Epidermal melanocyte (primary cell): Measurements from ENCODE around the gene PDZD2.
A peak's percentile ranks its signal among the peaks of the same experiment; 100 is the strongest.

Experiments
- DNase-seq: peaks from one replicate; pipeline ENCODE4 v3.0.0; 2011; ENCODE audit warnings: low spot score; ENCODE audit not compliant: insufficient read length

PDZD2 gene

DNA sequence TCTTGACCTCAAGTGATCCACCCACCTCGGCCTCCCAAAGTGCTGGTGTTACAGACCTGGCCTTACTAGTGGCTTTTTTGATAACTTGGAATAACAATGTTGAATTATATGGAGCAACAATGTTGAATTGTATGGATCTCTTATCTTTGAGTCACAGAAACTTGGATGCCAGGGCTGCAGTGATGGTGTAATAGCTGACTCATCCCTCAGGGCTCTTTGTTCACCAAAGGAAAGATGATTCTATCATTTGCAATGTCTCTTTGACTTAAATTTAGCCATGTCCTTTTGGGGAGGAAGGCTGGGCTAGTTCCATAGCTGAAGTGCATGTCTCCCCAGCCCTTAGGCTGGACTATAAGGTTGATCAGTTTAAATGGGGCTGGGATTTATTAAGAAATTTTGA, 172.3 kb downstream of the PDZD2 start:
- DNase-seq: no peak

DNA sequence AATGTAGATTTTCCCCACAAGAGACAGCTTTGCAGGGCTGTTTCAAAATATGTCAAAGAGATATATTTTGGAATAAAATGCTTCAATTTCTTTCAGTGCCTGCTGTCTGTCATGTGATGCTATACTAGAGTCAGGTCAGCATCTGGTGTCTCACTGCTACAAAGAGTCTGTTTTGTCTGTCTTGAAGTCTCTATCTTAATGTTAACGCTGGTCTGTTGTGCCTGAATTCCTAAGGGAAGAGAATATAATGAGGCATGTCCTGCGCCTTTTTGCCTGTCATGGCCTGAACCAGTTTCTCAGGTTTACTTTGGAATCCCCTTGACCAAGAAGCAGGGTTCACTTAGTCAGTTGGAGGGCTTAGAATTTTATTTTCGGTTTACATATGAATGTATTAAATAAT, 176.4 kb downstream of the PDZD2 start:
- DNase-seq: no peak

DNA sequence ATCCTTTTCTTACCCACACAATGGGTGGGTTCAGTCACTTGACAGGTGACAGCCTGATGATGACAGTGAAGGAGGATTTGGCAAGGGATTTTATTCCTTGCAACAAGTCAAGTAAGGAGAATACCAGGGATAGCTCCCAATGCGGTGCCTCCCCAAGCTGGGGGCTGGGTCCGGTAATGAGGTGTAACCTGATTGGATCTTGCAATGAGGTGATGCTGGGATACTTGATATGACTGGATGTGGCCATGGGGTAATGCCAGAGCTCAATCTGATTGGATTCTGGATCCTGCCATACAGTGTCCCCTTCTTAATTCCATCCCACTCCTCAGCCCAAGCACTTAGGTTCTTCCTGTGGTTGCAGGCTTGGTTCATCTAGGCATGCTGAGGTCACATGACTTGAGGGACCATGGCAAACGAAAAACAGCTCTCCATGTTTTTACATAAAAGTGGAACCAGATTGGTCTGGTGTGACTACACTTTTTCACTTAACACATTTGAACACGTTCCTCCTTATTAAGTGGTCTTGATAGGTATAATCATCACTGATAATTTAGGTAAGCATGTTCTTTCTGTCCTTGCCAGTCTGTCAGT, 181.1 kb downstream of the PDZD2 start:
- no peak for DNase-seq

DNA sequence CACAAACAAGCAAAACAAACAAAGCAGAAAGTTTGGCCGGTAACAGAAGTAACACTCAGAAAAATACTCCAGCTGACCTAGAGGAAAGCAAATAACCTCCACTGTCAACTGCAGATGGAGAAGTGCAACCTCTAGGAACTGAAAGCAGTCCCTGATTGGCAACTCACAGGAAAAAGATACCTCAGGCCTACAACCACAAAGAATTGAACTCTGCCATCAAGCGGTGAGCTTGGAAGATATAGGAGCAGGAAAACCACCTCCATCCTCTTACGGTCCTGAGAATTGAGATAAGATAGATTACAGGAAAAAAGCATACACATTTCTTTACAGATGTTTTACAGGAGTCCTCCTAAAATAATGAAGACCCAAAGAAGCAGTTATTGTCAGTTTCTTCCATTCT, 184.5 kb downstream of the PDZD2 start:
- DNase-seq: no peak

DNA sequence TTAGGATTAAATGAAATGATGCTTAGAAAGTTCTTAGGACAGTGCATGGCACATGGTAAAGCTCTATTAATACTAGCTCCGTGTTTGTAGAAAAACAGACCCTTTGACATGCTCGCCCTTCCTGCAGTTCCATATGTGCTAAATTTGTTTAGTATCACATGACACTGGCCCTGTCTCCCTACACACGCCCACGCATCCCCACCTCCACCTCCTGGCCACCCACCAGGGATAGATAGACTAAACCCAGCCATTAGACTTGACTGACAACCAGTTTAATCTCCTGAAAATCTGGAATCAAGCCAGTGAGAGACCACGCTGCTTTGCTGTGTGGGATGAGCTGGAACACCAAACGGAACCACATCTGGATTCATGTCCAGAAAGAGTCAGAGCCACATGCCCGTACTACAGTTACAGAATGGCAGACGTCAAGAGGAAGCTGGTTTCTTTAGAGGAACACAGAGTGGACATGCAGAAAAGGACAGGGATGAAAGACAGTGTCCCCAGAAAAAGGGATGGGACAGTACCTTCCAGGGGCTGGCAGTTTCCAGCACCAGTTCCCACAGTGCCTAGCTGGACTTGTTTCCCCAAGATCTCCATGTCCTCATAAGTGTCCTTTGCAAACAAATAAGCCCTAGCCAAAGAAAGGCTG, 186.1 kb downstream of the PDZD2 start:
- DNase-seq: no peak

DNA sequence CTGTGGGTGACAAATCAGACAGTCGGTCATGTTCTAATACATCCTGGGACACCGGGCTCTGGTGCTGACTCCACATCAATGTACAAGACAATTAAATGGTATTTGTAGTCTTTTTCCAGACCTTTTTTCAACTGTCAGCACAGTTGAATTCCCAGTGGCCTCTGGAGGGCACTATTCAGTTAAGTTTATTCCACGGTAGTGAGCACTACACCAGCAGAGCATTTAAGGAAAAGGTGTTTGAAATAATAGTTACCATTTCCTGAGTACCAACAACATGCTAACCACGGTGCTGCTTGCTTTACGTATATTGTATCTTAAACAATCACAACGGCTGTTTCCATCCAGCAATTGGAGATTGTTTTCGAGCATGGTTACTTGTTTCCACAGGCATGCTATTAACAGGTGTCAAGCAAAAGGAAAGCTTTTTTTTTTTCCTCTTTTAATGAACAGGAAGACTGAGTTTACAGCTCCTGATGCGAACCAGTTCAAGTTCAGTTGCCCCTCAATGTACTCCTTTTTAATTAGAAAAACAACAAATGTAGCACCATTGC, 186.7 kb downstream of the PDZD2 start:
- peak; percentile 31 for DNase-seq

DNA sequence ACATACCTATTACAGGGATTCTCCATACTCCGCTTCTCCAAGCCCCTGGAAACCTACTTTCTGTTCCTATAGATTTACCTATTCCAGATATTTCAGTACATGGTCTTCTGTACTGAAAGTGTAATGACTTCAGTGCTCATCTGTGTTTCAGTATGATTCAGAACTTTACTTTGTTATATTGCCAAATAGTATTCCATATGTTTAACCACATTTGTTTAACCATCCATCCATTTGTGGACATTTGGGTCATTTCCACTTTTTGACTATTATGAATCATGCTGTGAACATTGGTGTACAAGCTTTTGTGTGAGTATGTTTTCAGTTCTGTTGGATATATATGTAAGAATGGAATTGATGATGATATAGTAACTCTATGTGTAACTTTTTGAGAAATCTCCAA, 188.9 kb downstream of the PDZD2 start:
- DNase-seq: no peak

DNA sequence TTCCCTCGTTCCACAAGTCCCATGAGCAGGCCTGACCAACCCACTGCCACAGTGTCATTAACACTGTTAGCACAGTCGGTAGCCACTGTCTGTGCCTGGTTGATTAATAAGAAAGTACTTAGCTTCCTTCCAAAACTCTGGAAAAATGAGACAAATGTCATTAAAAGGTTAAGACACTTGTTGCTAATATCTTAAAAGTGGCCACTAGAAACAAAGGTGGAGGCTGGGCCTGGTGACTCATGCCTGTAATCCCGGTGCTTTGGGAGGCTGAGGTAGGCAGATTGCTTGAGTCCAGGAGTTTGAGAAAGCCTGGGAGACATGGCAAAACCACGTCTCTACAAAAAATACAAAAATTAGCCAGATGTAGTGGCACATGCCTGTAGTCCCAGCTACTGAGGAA, 194.0 kb downstream of the PDZD2 start:
- DNase-seq: no peak

DNA sequence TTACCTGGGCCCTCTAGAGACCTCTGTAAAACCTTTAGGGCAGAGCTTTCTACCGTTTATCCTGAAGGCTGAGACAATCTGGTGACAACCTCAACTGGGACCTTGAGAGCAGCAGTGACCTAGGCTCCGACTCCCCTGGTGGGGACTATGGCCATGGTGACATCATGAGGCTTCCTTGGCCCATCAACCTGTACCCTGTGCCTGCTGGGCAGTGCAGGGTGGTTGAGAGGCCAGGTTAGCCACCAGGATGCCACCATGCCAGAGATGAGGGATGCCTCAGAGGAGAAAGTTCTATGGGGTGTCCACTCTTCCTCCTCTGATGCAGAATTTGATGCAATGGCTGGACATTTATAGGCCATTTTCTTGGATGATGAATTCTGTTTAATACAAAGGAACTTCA, 194.8 kb downstream of the PDZD2 start:
- no peak for DNase-seq

DNA sequence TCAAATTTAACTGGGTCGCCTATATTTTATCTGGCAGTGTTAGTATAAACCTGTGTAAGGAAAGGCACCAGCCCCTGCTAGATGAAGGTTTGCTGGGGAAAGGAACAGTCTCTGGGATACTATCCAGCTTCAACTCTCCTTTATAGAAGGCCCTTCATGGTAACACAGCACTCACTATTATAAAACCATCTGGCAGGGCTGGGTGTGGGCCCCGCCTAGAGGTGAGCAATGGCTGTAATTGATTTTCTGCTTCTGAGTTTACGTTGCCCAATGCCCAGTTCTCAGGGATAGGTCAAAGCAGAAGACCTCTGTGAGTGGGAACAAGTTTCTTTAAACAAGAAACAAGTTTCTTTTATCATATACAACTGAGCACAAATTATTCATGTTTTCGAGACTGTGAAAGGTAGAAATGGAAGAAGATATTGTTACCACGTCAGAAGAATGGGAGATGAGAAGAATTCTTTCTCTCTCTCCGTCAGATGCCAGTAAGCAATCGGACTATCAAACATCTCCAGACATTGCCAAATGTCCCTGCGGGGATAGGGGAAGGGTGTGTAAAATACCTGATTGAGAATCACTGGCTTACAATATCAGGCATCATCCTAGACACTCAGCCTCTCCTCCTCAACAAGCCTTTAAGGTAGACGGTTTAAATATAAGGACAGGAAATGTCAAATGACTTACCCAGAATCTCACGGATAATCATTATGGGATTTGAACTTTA, 205.9 kb downstream of the PDZD2 start:
- no peak for DNase-seq

DNA sequence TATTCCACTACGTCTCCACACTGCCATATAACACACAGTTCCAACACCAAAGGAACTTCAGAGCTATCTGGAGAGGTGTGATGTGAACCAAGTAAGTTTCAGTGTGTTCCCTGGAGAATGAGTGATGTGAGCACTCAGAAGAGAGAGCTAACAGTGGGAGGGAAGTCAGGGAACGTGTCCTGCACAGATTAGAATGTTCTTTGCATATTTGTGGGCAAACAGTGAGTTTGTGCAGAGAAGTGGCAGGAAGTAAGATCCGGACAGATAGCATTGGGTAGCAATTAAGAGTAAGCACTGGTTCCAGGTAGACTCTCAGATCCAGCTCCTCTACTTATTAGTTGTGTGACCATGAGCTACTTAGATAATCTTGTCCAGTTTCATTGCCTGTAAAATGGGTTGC, 206.4 kb downstream of the PDZD2 start:
- no peak for DNase-seq

DNA sequence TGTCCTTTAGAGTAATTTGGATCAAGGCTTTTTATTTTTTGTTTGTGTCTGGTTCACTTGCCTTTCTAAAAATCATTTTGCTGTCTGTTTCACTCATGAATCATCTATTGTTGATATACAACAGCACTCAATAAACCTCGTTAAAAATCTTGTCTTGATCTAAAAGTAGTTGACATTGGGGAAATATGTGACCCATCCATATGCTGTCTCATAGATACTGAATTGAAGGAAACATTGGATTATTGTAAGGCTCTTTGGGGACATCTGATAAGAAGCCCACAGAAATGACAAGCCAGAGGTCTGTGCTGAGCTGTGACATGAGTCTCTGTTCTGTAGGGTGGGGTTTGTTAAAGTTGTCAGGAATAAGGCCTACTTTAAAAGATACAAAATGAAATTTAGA, 208.0 kb downstream of the PDZD2 start:
- DNase-seq: no peak

DNA sequence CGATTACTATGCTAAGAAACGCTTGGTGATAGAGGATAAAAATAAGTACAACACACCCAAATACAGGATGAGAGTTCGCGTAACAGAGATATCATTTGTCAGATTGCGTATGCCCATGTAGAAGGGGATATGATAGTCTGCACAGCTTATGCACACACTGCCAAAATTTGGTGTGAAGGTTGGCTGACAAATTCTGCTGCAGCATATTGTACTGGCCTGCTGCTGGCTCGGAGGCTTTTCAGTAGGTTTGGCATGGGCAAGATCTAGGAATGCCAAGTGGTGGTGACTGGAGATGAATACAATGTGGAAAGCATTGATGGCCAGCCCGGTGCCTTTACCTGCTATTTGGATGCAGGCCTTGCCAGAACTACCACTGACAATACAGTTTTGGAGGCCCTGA, 208.4 kb downstream of the PDZD2 start:
- no peak for DNase-seq

DNA sequence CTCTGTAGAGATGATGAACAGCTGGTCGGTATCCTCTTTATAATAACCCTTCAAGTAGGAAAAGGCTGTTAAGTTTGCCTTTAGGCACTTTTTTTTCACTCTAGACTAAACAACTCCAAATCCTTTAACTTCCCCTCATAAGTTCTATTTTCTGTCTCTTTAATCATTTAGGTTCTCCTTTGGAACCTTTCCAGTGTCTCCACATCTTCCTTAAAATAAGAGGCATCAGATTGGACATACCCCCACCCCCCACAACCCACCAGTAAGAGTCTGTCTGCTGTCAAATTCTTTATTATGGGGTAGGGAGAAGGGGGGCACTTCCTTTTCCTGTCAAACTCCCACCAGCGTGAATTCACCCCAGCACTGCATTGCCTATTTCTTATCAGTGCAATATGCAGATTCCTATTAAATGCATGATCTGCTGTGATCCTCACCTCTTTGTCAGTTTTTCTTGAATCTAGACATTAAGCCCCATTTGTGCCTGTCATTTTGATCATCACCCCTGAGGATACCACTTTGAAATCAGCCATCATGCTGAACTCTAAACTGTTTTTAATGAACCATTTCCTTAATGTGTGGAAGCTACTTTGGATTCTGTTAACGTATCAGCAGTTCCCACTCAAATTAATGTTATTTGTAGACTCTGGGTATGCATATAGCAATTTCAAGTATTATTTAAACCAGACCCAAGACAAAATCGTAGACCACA, 212.2 kb downstream of the PDZD2 start:
- no peak for DNase-seq

DNA sequence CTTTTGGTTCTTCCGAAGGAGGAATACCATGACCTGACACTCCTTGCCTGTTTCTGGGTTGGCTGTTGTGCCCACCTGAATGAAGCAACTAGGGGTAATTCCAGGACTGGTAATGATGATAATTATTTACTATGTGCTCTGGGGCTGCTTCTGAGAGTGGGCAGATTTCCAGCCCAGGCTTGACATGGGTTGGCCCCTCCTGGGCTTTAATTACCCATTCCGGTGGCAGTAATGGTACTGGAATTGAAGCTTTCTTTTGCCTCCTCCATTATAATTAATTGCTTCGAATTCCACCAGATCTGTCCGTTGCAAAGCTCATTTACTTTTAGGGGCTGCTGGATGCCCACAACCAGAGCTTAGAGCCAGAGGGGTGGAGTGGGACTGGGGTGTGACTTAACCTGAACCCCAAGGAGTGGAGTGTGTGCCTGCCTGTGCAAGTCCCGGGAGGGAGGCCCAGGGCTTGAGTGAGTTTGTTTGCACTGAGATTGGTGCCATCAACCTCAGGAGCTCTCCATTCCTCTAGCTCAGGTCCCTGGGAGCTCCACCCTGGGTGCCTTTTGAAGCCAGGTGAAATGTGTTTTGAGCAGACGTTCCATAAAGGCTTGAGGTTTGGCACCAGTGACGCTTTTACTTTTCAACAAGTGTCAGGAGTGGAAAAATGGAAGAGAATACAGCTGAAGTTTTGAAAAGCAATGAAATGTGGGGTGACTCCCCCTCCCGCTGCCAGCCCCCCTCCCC, 214.6 kb downstream of the PDZD2 start:
- DNase-seq: no peak

DNA sequence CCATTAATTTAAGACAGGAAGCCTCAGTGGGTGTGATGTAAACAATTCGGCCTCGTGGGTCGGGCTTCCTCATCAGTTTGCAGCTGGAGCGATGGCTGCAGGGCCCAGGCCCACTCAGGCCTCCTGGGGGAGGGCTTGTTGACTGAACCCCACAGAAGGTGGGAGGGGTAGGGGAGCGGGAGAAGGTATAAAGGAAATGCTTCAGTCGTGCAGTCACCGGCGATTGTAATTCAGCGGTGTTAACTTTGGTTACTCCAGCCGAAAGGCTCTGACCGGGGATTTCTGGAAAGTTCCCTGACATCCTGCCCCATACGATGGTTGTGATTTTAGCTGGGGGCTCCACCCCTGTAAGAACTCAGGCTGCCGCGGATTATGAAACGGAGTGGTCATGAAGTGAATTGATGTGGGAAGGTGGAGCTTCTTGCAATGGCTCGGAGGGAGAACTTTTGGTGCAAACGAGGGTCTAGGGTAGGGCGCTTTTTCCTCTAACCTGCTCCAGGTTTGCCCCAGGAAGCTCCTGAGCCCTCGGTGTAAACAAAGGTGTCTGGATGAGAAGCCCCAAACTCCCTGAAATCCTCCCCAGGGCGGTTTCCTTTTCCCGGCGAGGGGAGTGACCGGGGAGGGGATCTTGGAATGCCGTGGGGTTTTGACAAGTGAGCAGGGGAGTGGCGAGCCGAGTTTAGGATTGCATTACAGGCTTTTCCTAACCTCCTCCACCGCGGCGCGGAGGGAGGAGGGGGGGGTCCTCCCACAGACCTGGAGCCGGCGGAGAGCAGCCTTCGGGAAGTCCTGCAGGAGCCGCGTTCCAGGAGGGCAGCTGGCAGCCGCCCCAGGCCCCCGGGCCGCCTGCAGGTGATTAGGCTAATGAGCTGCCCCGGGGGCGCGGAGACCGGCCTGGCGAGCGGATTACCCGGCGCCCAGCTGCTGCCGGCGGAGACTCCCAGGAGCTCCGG, 215.5 kb downstream of the PDZD2 start:
- DNase-seq: peak; percentile 34

DNA sequence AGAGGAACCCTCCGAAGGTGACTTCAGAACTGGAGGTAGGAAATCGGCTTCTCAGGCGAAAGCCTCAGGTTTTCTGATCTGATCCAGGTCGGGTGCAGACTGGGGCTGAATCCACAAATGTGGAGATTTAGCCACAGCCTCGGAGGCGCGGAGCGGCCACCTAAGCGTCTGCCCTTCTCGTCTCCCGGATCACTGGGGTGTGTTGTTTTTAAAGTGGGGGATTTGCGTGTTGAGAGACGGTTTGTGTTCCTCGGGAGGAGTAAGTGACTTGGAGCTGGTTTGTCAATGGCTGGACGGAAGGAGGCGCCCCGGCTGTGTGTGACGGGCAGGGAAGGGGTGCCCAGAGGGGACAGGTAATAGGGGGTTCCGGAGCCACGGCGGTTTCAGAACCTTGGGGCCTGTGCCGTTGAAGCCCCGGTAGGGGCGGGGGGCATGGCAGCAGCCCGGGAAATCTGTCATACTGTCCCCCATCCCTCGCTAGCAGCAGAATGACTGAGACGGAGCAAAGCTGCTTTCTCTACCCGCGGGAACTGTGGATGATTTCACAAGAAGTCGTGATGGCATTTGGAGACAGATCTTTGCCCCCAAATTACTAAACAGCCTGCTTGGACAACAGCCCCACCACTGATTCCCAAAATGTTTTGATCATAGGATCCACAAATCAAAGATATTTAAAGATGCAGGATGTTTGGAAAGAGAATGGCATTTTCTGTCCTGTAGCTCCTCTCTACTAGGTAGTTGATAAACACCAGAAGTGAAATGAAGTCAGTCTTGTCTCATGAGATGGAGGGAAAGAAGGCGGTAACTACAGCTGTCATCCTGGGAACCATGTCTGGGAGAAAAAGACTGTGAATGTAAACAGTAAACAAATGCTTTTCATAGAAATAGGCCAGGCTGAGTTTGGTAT, 216.5 kb downstream of the PDZD2 start:
- DNase-seq: peak; percentile 36

DNA sequence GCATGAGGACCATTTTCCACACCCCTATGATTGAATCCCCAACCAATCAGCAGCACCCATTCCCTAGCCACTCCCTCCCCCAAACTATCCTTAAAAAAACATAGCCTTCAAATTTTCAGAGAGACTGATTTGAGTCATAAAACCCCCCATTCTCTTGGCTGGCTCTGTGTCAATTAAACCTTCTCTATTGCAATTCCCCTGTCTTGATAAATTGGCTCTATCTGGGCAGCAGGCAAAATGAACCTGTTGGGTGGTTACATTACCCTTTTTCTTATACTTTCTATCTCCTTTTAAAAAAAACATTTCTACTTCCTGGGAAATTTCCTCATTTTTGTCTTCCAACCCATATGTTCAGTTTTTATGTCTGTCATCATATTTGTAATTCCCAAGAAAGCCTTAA, 220.2 kb downstream of the PDZD2 start:
- no peak for DNase-seq

DNA sequence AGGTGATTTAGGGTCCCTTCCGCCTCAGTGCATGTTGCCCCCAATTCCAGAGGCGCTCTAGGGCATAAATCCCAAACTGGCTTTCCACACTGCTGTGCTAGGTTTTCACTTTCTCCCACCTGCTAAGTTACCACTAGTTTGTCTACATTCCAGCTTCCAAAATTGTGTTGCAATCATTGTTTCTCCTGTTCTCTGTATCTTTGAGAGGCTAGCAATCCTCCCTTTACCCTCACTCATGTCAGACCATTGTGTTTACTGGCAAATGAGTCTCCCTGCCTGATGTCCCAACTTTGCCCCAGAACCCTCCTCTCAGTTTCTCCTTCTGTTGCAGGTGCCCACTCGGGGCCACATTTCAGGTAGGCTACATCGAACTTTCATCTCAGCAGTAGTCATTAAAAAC, 221.3 kb downstream of the PDZD2 start:
- DNase-seq: no peak
